ENCODE results near the gene EGFR. TPM values are rescaled to one million over a fixed set of nuclear protein-coding genes. Genes with fewer than 3 reads are reported as not detected.

EGFR gene
- polyA plus RNA-seq, 1 donor from 2014 or later: 0.22 TPM

- Histone ChIP-seq H3K4me3 (ENCODE audit: low read length) (no peak overlapping the region), H3F3A (ENCODE audit: insufficient read depth, low read length, poor library complexity, severe bottlenecking) (no peaks in the 10 kb centered on the region), H2AFZ (ENCODE audit: low read depth, low read length) (no peak overlapping the region), H3K9me3 (ENCODE audit: low read length) (no peaks in the 10 kb centered on the region), H3K27ac (ENCODE audit: low read length) (no peak overlapping the region), H3K36me3 (ENCODE audit: insufficient read depth, low read length) (no peaks in the 10 kb centered on the region), H3K9me2 (ENCODE audit: insufficient read depth, low read length) (no peaks in the 10 kb centered on the region), H3K79me2 (replicated peaks; ENCODE audit: insufficient read depth, low read length) (no peaks in the 10 kb centered on the region), H4K20me1 (ENCODE audit: insufficient read depth) (no peaks in the 10 kb centered on the region), H3K4me2 (ENCODE audit: low read length) (no peak overlapping the region), H3K27me3 (ENCODE audit: insufficient read depth, low read depth, low read length) (no peaks in the 10 kb centered on the region), H3K9ac (ENCODE audit: low read length) (no peak overlapping the region)
- TF ChIP-seq EP300 (conservative IDR thresholded peaks at IDR 0.05; ENCODE audit: poor library complexity, severe bottlenecking) (no peak), SMC3 (conservative IDR thresholded peaks at IDR 0.05; ENCODE audit: poor library complexity) (no peak), MXI1 (conservative IDR thresholded peaks at IDR 0.05; ENCODE audit: poor library complexity, severe bottlenecking) (no peak), TAF1 (IDR thresholded peaks at IDR 0.05; ENCODE audit: low read depth) (no peak), CTCF (IDR thresholded peaks at IDR 0.05; ENCODE audit: poor library complexity, severe bottlenecking) (no peak), EZH2 (IDR thresholded peaks at IDR 0.05; ENCODE audit: borderline replicate concordance, insufficient read depth, low read length, poor library complexity, severe bottlenecking) (no peak), RAD21 (conservative IDR thresholded peaks at IDR 0.05) (no peak), POLR2AphosphoS5 (IDR thresholded peaks at IDR 0.05) (no peak), REST (IDR thresholded peaks at IDR 0.05; ENCODE audit: borderline replicate concordance) (no peak)
Observed at GRCh38 chr7:55240418-55241142, 221.8 kb downstream of the EGFR start.

GRCh38 chr7:55241958-55242357 is 223.1 kb downstream of the EGFR start:
- Histone ChIP-seq H3K4me2 (ENCODE audit: low read length) (no peak overlapping the region), H3K4me3 (ENCODE audit: low read length) (no peak overlapping the region), H3K9me3 (ENCODE audit: low read length) (no peaks in the 10 kb centered on the region), H2AFZ (ENCODE audit: low read depth, low read length) (no peak overlapping the region), H3F3A (ENCODE audit: insufficient read depth, low read length, poor library complexity, severe bottlenecking) (no peaks in the 10 kb centered on the region), H3K27ac (ENCODE audit: low read length) (no peak overlapping the region), H3K9ac (ENCODE audit: low read length) (no peak overlapping the region), H4K20me1 (ENCODE audit: insufficient read depth) (no peaks in the 10 kb centered on the region), H3K36me3 (ENCODE audit: insufficient read depth, low read length) (no peaks in the 10 kb centered on the region), H3K79me2 (replicated peaks; ENCODE audit: insufficient read depth, low read length) (no peaks in the 10 kb centered on the region), H3K9me2 (ENCODE audit: insufficient read depth, low read length) (no peaks in the 10 kb centered on the region), H3K27me3 (ENCODE audit: insufficient read depth, low read depth, low read length) (no peaks in the 10 kb centered on the region)
- no peak for TF ChIP-seq EZH2 (IDR thresholded peaks at IDR 0.05; ENCODE audit: borderline replicate concordance, insufficient read depth, low read length, poor library complexity, severe bottlenecking)
- no peak for TF ChIP-seq TAF1 (IDR thresholded peaks at IDR 0.05; ENCODE audit: low read depth)
- no peak for TF ChIP-seq RAD21 (conservative IDR thresholded peaks at IDR 0.05)
- TF ChIP-seq REST (IDR thresholded peaks at IDR 0.05; ENCODE audit: borderline replicate concordance): no peak
- TF ChIP-seq CTCF (IDR thresholded peaks at IDR 0.05; ENCODE audit: poor library complexity, severe bottlenecking): no peak
- TF ChIP-seq POLR2AphosphoS5 (IDR thresholded peaks at IDR 0.05): no peak
- TF ChIP-seq SMC3 (conservative IDR thresholded peaks at IDR 0.05; ENCODE audit: poor library complexity): no peak
- TF ChIP-seq MXI1 (conservative IDR thresholded peaks at IDR 0.05; ENCODE audit: poor library complexity, severe bottlenecking): no peak
- TF ChIP-seq EP300 (conservative IDR thresholded peaks at IDR 0.05; ENCODE audit: poor library complexity, severe bottlenecking): no peak

Data from neural cell (in vitro differentiated cells).